ENCODE results near the gene NEU4.
"Not testable (repeated sequence)": the region's sequence is repeated elsewhere in the genome, so short reads cannot be mapped to it uniquely, and the experiment has no call there.

NEU4 gene

GRCh38 chr2:241775223-241776177, 33.5 kb upstream of the NEU4 start:
- DNase-seq (ENCODE audit: extremely low read depth in 1 of 2, low read depth in 1 of 2): no peak

GRCh38 chr2:241776336-241777169, 32.4 kb upstream of the NEU4 start, which contains the start of gene GAL3ST2:
GAL3ST2 (plus strand) TSS chr2:241776822; CDS start chr2:241776956, 134 bp downstream.
- DNase-seq (ENCODE audit: extremely low read depth in 1 of 2, low read depth in 1 of 2): no peak

GRCh38 chr2:241777170-241777685, 31.8 kb upstream of the NEU4 start:
- DNase-seq (ENCODE audit: extremely low read depth in 1 of 2, low read depth in 1 of 2): no peak

- DNase-seq (ENCODE audit: extremely low read depth in 1 of 2, low read depth in 1 of 2): no peak
These were observed 31.0 kb upstream of the NEU4 start for GRCh38 chr2:241777686-241778627.

- no peak for DNase-seq (ENCODE audit: extremely low read depth in 1 of 2, low read depth in 1 of 2)
These were observed 27.9 kb upstream of the NEU4 start for GRCh38 chr2:241780939-241781569.

- not testable (repeated sequence) for DNase-seq (ENCODE audit: extremely low read depth in 1 of 2, low read depth in 1 of 2)
These were observed 26.9 kb upstream of the NEU4 start for GRCh38 chr2:241782053-241782452.

- no peak for DNase-seq (ENCODE audit: extremely low read depth in 1 of 2, low read depth in 1 of 2)
These were observed 20.9 kb upstream of the NEU4 start for GRCh38 chr2:241788135-241788534.

- DNase-seq (ENCODE audit: extremely low read depth in 1 of 2, low read depth in 1 of 2): no peak
These were observed 20.4 kb upstream of the NEU4 start for GRCh38 chr2:241788572-241788971.

GRCh38 chr2:241791385-241791784, 17.6 kb upstream of the NEU4 start:
- not testable (repeated sequence) for DNase-seq (ENCODE audit: extremely low read depth in 1 of 2, low read depth in 1 of 2)

- no peak for DNase-seq (ENCODE audit: extremely low read depth in 1 of 2, low read depth in 1 of 2)
These were observed 15.6 kb upstream of the NEU4 start for GRCh38 chr2:241793385-241793784.

GRCh38 chr2:241794250-241794823, 14.7 kb upstream of the NEU4 start:
- no peak for DNase-seq (ENCODE audit: extremely low read depth in 1 of 2, low read depth in 1 of 2)

- no peak for DNase-seq (ENCODE audit: extremely low read depth in 1 of 2, low read depth in 1 of 2)
These were observed 13.7 kb upstream of the NEU4 start for GRCh38 chr2:241795021-241795999.

GRCh38 chr2:241796209-241796608, 12.8 kb upstream of the NEU4 start:
- DNase-seq (ENCODE audit: extremely low read depth in 1 of 2, low read depth in 1 of 2): no peak

GRCh38 chr2:241796610-241797138, 12.3 kb upstream of the NEU4 start:
- no peak for DNase-seq (ENCODE audit: extremely low read depth in 1 of 2, low read depth in 1 of 2)

GRCh38 chr2:241797441-241798080, 11.4 kb upstream of the NEU4 start:
- no peak for DNase-seq (ENCODE audit: extremely low read depth in 1 of 2, low read depth in 1 of 2)

- no peak for DNase-seq (ENCODE audit: extremely low read depth in 1 of 2, low read depth in 1 of 2)
These were observed 10.8 kb upstream of the NEU4 start for GRCh38 chr2:241798081-241798630.

All from activated CD8-positive, alpha-beta memory T cell treated with anti-CD3 and anti-CD28 coated beads for 1 hour (primary cell).